ENCODE results near the gene RPL29.

RPL29 gene

DNA sequence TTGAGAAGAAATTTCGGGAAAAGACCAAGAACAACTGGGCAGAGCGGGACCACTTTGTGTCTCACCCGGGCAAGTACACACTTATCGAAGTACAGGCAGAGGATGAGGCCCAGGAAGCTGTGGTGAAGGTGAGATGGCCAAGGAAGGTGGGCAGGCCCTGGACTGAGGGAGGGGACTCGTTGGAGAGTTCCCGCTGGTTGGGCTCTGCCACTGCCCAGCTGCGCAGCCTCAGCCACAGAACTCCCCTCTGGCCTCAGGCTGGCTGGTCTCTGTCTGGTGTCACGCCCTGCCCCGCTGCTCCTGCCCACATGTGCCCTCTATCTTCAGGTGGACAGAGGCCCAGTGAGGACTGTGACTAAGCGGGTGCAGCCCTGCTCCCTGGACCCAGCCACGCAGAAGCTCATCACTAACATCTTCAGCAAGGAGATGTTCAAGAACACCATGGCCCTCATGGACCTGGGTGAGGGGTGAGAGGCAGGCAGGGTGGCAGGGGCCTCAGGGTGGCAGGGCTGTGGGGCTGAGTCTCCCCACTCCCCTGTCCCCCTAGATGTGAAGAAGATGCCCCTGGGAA, 51.2 kb downstream of the RPL29 start:
- no peak for DNase-seq

Data from hematopoietic multipotent progenitor cell treated with erythropoietin and hydrocortisone succinate and interleukin-3 and kit ligand, for 4 days (in vitro differentiated cells).